LNCaP clone FGC (cell line): Measurements from ENCODE around the gene ZNF480.

Experiments
- DNase-seq: peaks from one replicate; pipeline ENCODE4 v3.0.0-alpha.2; 2011; ENCODE audit warnings: low read depth
- H3K4me3 ChIP-seq: 2 replicates; pipeline ENCODE4 v1.5.1; 2011; ENCODE audit warnings: mild to moderate bottlenecking, low read depth, low read length, control low read depth
- CTCF ChIP-seq: IDR thresholded peaks from 2 replicates; pipeline ENCODE4 v1.5.1; 2012; ENCODE audit warnings: mild to moderate bottlenecking; ENCODE audit not compliant: control insufficient read depth, insufficient read depth; ENCODE audit errors: extremely low read depth

ZNF480 gene

GRCh38 chr19:52343548-52343947 is 46.6 kb downstream of the ZNF480 start:
- peak; percentile 32 for DNase-seq
- TF ChIP-seq CTCF = peak; percentile 56
- H3K4me3 ChIP-seq = no peak overlapping the region

- no peak for DNase-seq
- TF ChIP-seq CTCF = no peak
- no peak overlapping the region for H3K4me3 ChIP-seq
Observed at GRCh38 chr19:52345162-52345561, 48.2 kb downstream of the ZNF480 start.

- TF ChIP-seq CTCF = 0 out of 2 replicates have a peak, but pooled peaks have one; percentile 9
- DNase-seq = no peak
- no peak overlapping the region for H3K4me3 ChIP-seq
Observed at GRCh38 chr19:52351512-52351911, 54.5 kb downstream of the ZNF480 start.

GRCh38 chr19:52366414-52366824 is 69.5 kb downstream of the ZNF480 start:
- no peak for TF ChIP-seq CTCF
- DNase-seq = no peak
- H3K4me3 ChIP-seq = no peak overlapping the region

GRCh38 chr19:52369559-52370340 is 72.8 kb downstream of the ZNF480 start, which contains the start of gene ZNF880:
Gene ZNF880 (plus strand): TSS chr19:52369923. CDS start chr19:52369966, 43 bp downstream.
- peak within 1 kb of the TSS; percentile 93 for H3K4me3 ChIP-seq
- DNase-seq = peak; percentile 74
- TF ChIP-seq CTCF = no peak

GRCh38 chr19:52370341-52370710 is 73.4 kb downstream of the ZNF480 start:
- no peak for DNase-seq
- no peak for TF ChIP-seq CTCF
- H3K4me3 ChIP-seq = peak overlapping the region; percentile 93
